ENCODE results near the gene GPR141.
"Not testable (repeated sequence)": the region's sequence is repeated elsewhere in the genome, so short reads cannot be mapped to it uniquely, and the experiment has no call there.

GPR141 gene

GRCh38 chr7:37694208-37695094 lies 10.9 kb downstream of the GPR141 start:
- Histone ChIP-seq H3K9me3 (ENCODE audit: severe bottlenecking) (no peaks in the 10 kb centered on the region), H3K36me3 (ENCODE audit: low read depth) (no peaks in the 10 kb centered on the region), H3K27ac (ENCODE audit: poor library complexity, severe bottlenecking) (no peak overlapping the region), H3K4me1 (ENCODE audit: insufficient read depth, poor library complexity, severe bottlenecking) (peaks cover 7% of the 10 kb centered on the region), H3K4me3 (ENCODE audit: severe bottlenecking) (no peak overlapping the region), H3K27me3 (ENCODE audit: insufficient read depth, poor library complexity, severe bottlenecking) (no peaks in the 10 kb centered on the region)
- no peak for TF ChIP-seq CTCF (IDR thresholded peaks at IDR 0.05; ENCODE audit: poor library complexity, severe bottlenecking)
- peak; percentile 61 for ATAC-seq (ENCODE audit: low read depth)
- no peak for DNase-seq (ENCODE audit: low spot score)

GRCh38 chr7:37698276-37698675 lies 14.7 kb downstream of the GPR141 start:
- no peak overlapping the region for H3K4me3 ChIP-seq (ENCODE audit: severe bottlenecking)
- no peaks in the 10 kb centered on the region for H3K9me3 ChIP-seq (ENCODE audit: severe bottlenecking)
- ATAC-seq (ENCODE audit: low read depth) (no peak), DNase-seq (ENCODE audit: low spot score) (no peak)
- H3K36me3 ChIP-seq (ENCODE audit: low read depth) = no peaks in the 10 kb centered on the region
- H3K4me1 ChIP-seq (ENCODE audit: insufficient read depth, poor library complexity, severe bottlenecking) = peaks cover 7% of the 10 kb centered on the region
- H3K27ac ChIP-seq (ENCODE audit: poor library complexity, severe bottlenecking) = no peak overlapping the region
- no peak for TF ChIP-seq CTCF (IDR thresholded peaks at IDR 0.05; ENCODE audit: poor library complexity, severe bottlenecking)
- no peaks in the 10 kb centered on the region for H3K27me3 ChIP-seq (ENCODE audit: insufficient read depth, poor library complexity, severe bottlenecking)

- H3K4me1 ChIP-seq (ENCODE audit: insufficient read depth, poor library complexity, severe bottlenecking) = peaks cover 7% of the 10 kb centered on the region
Measured at GRCh38 chr7:37698782-37699181, 15.2 kb downstream of the GPR141 start.

GRCh38 chr7:37701769-37702168 lies 18.2 kb downstream of the GPR141 start:
- Histone ChIP-seq H3K4me1 (ENCODE audit: insufficient read depth, poor library complexity, severe bottlenecking) (no peaks in the 10 kb centered on the region), H3K9me3 (ENCODE audit: severe bottlenecking) (no peaks in the 10 kb centered on the region), H3K27me3 (ENCODE audit: insufficient read depth, poor library complexity, severe bottlenecking) (no peaks in the 10 kb centered on the region), H3K36me3 (ENCODE audit: low read depth) (no peaks in the 10 kb centered on the region), H3K4me3 (ENCODE audit: severe bottlenecking) (no peak overlapping the region), H3K27ac (ENCODE audit: poor library complexity, severe bottlenecking) (no peak overlapping the region)
- no peak for TF ChIP-seq CTCF (IDR thresholded peaks at IDR 0.05; ENCODE audit: poor library complexity, severe bottlenecking)
- DNase-seq (ENCODE audit: low spot score) (no peak), ATAC-seq (ENCODE audit: low read depth) (no peak)

More at GRCh38 chr7:37698782-37699181, 15.2 kb downstream of the GPR141 start:
- H3K36me3 ChIP-seq (ENCODE audit: low read depth) = no peaks in the 10 kb centered on the region
- H3K9me3 ChIP-seq (ENCODE audit: severe bottlenecking) = no peaks in the 10 kb centered on the region
- DNase-seq (ENCODE audit: low spot score) = no peak
- no peak overlapping the region for H3K27ac ChIP-seq (ENCODE audit: poor library complexity, severe bottlenecking)
- H3K4me3 ChIP-seq (ENCODE audit: severe bottlenecking) = no peak overlapping the region
- no peak for ATAC-seq (ENCODE audit: low read depth)
- H3K27me3 ChIP-seq (ENCODE audit: insufficient read depth, poor library complexity, severe bottlenecking) = no peaks in the 10 kb centered on the region
- TF ChIP-seq CTCF (IDR thresholded peaks at IDR 0.05; ENCODE audit: poor library complexity, severe bottlenecking) = no peak

- DNase-seq (ENCODE audit: low spot score) = no peak
- H3K4me1 ChIP-seq (ENCODE audit: insufficient read depth, poor library complexity, severe bottlenecking) = no peaks in the 10 kb centered on the region
- ATAC-seq (ENCODE audit: low read depth) = no peak
- no peaks in the 10 kb centered on the region for H3K27me3 ChIP-seq (ENCODE audit: insufficient read depth, poor library complexity, severe bottlenecking)
- TF ChIP-seq CTCF (IDR thresholded peaks at IDR 0.05; ENCODE audit: poor library complexity, severe bottlenecking) = no peak
- H3K36me3 ChIP-seq (ENCODE audit: low read depth) = no peaks in the 10 kb centered on the region
- H3K4me3 ChIP-seq (ENCODE audit: severe bottlenecking) = no peak overlapping the region
- H3K27ac ChIP-seq (ENCODE audit: poor library complexity, severe bottlenecking) = no peak overlapping the region
- H3K9me3 ChIP-seq (ENCODE audit: severe bottlenecking) = no peaks in the 10 kb centered on the region
Measured at GRCh38 chr7:37703361-37703760, 19.8 kb downstream of the GPR141 start.

GRCh38 chr7:37704328-37704833 lies 20.8 kb downstream of the GPR141 start:
- H3K27ac ChIP-seq (ENCODE audit: poor library complexity, severe bottlenecking); H3K9me3 ChIP-seq (ENCODE audit: severe bottlenecking); H3K36me3 ChIP-seq (ENCODE audit: low read depth); DNase-seq (ENCODE audit: low spot score); H3K4me1 ChIP-seq (ENCODE audit: insufficient read depth, poor library complexity, severe bottlenecking); H3K4me3 ChIP-seq (ENCODE audit: severe bottlenecking); ATAC-seq (ENCODE audit: low read depth); H3K27me3 ChIP-seq (ENCODE audit: insufficient read depth, poor library complexity, severe bottlenecking): not testable (repeated sequence)
